Measurements from ENCODE around the gene MCTP1. TPM values are rescaled to one million over a fixed set of nuclear protein-coding genes. Genes with fewer than 3 reads are reported as not detected.

MCTP1 gene
- total RNA-seq, 1 experiment from 2014 or later: 2.5 TPM

- no peak overlapping the region for H3K4me3 Mint-ChIP-seq
- Histone ChIP-seq H3K79me1 (ENCODE audit: insufficient read depth, low read depth, low read length, poor library complexity, severe bottlenecking) (no peaks in the 10 kb centered on the region), H2BK20ac (ENCODE audit: low read depth, low read length, poor library complexity, severe bottlenecking) (no peak overlapping the region), H3K56ac (ENCODE audit: insufficient read length, low read depth, low read length) (no peak overlapping the region), H4K5ac (ENCODE audit: insufficient read length, low read depth, low read length) (no peak overlapping the region), H2AK5ac (ENCODE audit: insufficient read length, low read length) (no peak overlapping the region), H4K20me1 (ENCODE audit: control insufficient read depth, insufficient read depth, insufficient read length) (no peaks in the 10 kb centered on the region), H3K23me2 (ENCODE audit: insufficient read length, low read depth, low read length, poor library complexity, severe bottlenecking) (no peaks in the 10 kb centered on the region), H3K9ac (ENCODE audit: extremely low read depth, insufficient read length, low read length) (no peak overlapping the region), H3K79me2 (ENCODE audit: insufficient read depth, low read length) (no peaks in the 10 kb centered on the region), H3T11ph (ENCODE audit: low read length) (no peak overlapping the region), H3K27ac (ENCODE audit: insufficient read length, low read depth, low read length) (no peak overlapping the region), H3K4me1 (ENCODE audit: insufficient read depth, low read length) (no peaks in the 10 kb centered on the region), H3K9me3 (ENCODE audit: control insufficient read depth, low read depth, low read length) (no peaks in the 10 kb centered on the region), H2BK12ac (ENCODE audit: insufficient read length, low read depth, low read length) (no peak overlapping the region), H3K4me2 (ENCODE audit: insufficient read depth, insufficient read length, low read length) (no peak overlapping the region), H3K27me3 (ENCODE audit: insufficient read depth, low read length) (no peaks in the 10 kb centered on the region), H2BK5ac (ENCODE audit: insufficient read length, low read length) (no peak overlapping the region), H3K23ac (ENCODE audit: insufficient read length, low read depth, low read length) (no peak overlapping the region), H3K18ac (ENCODE audit: insufficient read length, low read depth, low read length) (no peak overlapping the region), H2AFZ (ENCODE audit: low read length) (no peak overlapping the region), H3K14ac (ENCODE audit: insufficient read depth, low read length) (no peak overlapping the region), H2BK15ac (ENCODE audit: low read depth, low read length) (no peak overlapping the region), H4K8ac (replicated peaks; ENCODE audit: insufficient read length, low read depth, low read length) (no peak overlapping the region), H3K4ac (ENCODE audit: low read depth, low read length) (no peak overlapping the region), H2BK120ac (ENCODE audit: low read depth, low read length, poor library complexity, severe bottlenecking) (no peak overlapping the region), H4K91ac (ENCODE audit: insufficient read length, low read depth, low read length) (no peak overlapping the region)
- no peak for TF ChIP-seq CTCF (conservative IDR thresholded peaks at IDR 0.05)
- DNase-seq: no peak
- no peaks in the 10 kb centered on the region for H3K27me3 Mint-ChIP-seq (ENCODE audit: low read depth)
- no peaks in the 10 kb centered on the region for H3K4me1 Mint-ChIP-seq
- no peaks in the 10 kb centered on the region; a peak in 1 of 7 replicates for H3K36me3 Mint-ChIP-seq (ENCODE audit: insufficient read depth in 1 of 3, low read depth in 3 of 3)
- H3K9me3 Mint-ChIP-seq: 0 out of 5 replicates have a peak, but pooled peaks cover 0 to 2% of the 10 kb centered on the region in 2 experiments
- no peak overlapping the region for H3K27ac Mint-ChIP-seq
These were observed 122.5 kb downstream of the MCTP1 start for GRCh38 chr5:95162231-95162992.

Data from H9 (cell line).